HFF-Myc (cell line): ENCODE results near the gene ITGA6.

ENCODE experiments used
- DNase-seq: peaks from one replicate; pipeline ENCODE4 v3.0.0-alpha.2; 2011; ENCODE audit warnings: low read depth; ENCODE audit errors: extremely low read depth
- H3K4me3 ChIP-seq: replicated peaks from 2 replicates; pipeline ENCODE4 v1.5.1; 2011; ENCODE audit warnings: low read depth, mild to moderate bottlenecking, control low read depth, low read length
- CTCF ChIP-seq: IDR thresholded peaks from 2 replicates; pipeline ENCODE4 v1.5.1; 2012; ENCODE audit warnings: mild to moderate bottlenecking, low read depth, low read length, control low read depth; ENCODE audit errors: missing control alignments

Gene ITGA6

GRCh38 chr2:172439509-172439860 is 12.1 kb downstream of the ITGA6 start:
- no peak for TF ChIP-seq CTCF

GRCh38 chr2:172439911-172440310 is 12.5 kb downstream of the ITGA6 start:
- TF ChIP-seq CTCF = no peak
- no peak overlapping the region for H3K4me3 ChIP-seq
- DNase-seq = no peak

More at GRCh38 chr2:172439509-172439860, 12.1 kb downstream of the ITGA6 start:
- no peak overlapping the region for H3K4me3 ChIP-seq
- DNase-seq = no peak

GRCh38 chr2:172440795-172441194 is 13.4 kb downstream of the ITGA6 start:
- H3K4me3 ChIP-seq = no peak overlapping the region
- no peak for DNase-seq
- TF ChIP-seq CTCF = no peak

- H3K4me3 ChIP-seq = no peak overlapping the region
- DNase-seq = peak; percentile 80
- TF ChIP-seq CTCF = no peak
These were observed 14.9 kb downstream of the ITGA6 start for GRCh38 chr2:172442072-172442895.

GRCh38 chr2:172445851-172446250 is 18.5 kb downstream of the ITGA6 start:
- TF ChIP-seq CTCF = no peak
- no peak overlapping the region for H3K4me3 ChIP-seq
- no peak for DNase-seq

- no peak for DNase-seq
- no peak for TF ChIP-seq CTCF
- no peak overlapping the region for H3K4me3 ChIP-seq
These were observed 19.2 kb downstream of the ITGA6 start for GRCh38 chr2:172446474-172447063.
